VCaP (cell line): ENCODE results near the gene ZNF692.
"Not testable (repeated sequence)": the region's sequence is repeated elsewhere in the genome, so short reads cannot be mapped to it uniquely, and the experiment has no call there.

ENCODE experiments used
- H3K27ac ChIP-seq: fragments of 450-650 bp; 2 replicates; pipeline ENCODE4 v1.5.1; 2017
- TF ChIP-seq, protein P1 (sequence below): fragments of 450-650 bp; conservative IDR thresholded peaks from 2 replicates; pipeline ENCODE4 v1.5.1; 2017; ENCODE audit warnings: mild to moderate bottlenecking, moderate library complexity

The ZNF692 gene

DNA sequence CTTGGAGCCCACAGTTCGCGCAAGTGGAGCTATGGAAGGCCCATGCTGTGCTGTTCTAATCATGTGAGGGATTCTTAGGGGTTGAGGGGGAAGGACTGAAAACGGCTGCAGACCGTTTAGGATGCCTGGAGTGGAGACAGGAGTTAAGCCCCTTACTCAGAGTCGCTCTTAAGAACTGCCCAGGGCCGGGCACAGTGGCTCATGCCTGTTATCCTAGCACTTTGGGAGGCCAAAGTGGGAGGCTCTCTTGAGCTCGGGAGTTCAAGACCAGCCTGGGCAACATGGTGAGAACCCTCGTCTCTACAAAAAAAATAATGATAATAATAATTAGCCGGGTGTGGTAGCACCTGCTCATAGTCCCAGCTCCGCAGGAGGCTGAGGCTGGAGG lies 19.7 kb downstream of the ZNF692 start:
- H3K27ac ChIP-seq, result peak overlapping the region; percentile 96
- TF ChIP-seq, protein P1, sequence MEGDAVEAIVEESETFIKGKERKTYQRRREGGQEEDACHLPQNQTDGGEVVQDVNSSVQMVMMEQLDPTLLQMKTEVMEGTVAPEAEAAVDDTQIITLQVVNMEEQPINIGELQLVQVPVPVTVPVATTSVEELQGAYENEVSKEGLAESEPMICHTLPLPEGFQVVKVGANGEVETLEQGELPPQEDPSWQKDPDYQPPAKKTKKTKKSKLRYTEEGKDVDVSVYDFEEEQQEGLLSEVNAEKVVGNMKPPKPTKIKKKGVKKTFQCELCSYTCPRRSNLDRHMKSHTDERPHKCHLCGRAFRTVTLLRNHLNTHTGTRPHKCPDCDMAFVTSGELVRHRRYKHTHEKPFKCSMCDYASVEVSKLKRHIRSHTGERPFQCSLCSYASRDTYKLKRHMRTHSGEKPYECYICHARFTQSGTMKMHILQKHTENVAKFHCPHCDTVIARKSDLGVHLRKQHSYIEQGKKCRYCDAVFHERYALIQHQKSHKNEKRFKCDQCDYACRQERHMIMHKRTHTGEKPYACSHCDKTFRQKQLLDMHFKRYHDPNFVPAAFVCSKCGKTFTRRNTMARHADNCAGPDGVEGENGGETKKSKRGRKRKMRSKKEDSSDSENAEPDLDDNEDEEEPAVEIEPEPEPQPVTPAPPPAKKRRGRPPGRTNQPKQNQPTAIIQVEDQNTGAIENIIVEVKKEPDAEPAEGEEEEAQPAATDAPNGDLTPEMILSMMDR, result no peak

DNA sequence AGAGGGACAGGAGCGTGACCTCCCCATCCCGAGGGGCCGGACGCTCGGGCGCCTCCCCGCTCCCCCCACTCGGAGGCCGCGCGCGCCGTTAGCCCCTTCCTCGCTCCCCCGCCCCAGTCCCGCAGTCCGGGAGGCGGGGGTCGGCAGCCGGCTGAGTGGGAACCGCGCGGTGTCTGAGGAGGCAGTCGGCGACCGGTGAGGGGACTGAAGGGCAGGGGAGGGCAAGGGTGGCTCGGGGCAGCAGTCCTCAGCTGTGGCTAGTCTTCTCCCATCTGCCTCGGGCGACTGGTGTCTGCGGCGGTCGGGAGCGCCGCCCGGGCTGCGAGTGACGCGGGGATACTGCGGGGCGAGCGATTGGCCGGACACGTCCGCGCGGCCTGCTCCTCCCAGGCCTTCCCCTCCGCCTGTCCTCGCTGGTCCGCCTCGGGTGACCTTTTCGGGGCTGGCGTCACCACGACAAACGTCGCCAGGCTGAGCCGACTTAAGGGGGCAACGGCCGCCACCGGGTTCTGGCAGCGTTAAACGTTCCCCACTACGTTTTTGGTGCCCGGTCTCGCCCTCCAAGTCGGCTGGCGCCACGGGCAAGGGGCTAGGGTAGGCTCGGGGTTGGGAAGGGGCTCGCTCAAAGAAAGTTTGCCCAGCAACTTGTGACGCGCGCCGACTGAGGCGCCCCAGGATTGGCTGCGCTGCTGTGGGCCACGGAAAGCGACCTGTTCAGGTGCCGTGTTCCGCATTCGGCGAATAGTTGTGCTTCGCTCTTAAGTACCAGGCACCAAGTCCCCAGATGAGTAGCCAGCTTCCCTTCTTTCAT lies 20.3 kb downstream of the ZNF692 start:
- H3K27ac ChIP-seq, result peak overlapping the region; percentile 96
- TF ChIP-seq, protein P1, result no peak

DNA sequence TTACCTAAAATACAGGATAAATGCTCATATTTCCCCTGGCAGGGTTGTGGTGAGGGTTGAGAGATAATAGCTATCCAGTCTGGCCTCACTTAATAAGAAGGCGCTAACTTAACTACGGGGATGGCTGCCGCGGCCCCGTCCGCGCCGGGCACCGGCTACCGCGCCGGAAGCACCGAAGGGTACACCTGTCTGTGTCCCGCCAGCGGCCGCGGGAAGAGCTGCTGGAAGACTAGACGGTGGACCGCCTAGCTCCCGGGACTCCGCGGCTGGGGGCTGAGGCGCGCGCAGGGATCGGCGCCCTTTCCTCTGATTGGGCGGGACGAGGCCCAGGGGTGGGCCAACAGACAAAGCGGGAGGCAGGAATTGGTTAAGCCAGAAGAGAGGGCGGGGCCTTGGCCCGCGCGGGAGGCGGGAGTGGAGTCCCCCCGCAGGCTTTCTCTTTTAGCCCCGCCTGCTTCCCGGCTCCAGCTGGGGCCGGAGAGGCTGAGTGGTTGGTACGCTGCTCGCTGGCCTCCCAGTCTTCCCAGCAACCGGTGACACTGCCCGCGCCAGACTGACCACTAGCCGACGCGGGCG lies 21.0 kb downstream of the ZNF692 start, which contains the start of gene ZNF672:
TSS of gene ZNF672 (plus strand) at position 444 of the 576 bp plus-strand sequence. CDS start 9,051 bp downstream, outside the sequence.
- peak within 1 kb of the TSS; percentile 96 for H3K27ac ChIP-seq
- TF ChIP-seq, protein P1, result no peak

DNA sequence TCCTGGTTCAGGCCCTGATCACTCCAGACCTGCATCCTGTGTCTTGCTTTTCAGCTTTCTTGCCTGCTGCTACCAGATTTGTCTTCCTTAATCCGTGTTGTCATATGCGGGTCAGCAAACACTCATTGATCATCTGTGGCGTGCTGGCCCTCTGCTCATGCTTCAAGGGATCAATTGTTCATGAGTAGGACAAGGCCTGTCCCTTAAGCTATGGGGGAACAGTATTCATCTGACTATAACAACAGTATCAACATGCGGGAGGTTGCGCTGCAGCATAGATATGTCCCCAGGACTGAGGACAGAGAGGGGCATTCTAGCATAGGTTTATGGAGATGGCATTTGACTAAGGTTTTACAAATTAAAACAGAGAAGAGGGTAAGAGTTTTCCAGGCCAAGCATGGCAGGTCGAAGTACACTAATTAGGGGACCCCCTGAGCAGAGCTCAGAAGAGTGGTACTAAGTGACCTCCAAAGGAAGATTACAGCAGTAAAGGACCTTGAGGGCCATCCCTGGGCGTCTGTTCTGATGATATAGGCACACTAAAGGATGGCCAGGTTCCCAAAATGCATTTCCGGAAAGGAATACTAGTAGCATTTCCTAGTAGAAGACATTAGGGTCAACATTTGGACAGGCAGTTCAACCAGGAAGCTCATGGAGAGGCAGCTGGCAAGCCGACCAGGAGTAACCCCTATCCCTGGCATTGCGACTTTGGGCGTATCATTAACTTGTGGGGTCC lies 21.7 kb downstream of the ZNF692 start:
- peak overlapping the region; percentile 96 for H3K27ac ChIP-seq
- TF ChIP-seq, protein P1, result no peak

DNA sequence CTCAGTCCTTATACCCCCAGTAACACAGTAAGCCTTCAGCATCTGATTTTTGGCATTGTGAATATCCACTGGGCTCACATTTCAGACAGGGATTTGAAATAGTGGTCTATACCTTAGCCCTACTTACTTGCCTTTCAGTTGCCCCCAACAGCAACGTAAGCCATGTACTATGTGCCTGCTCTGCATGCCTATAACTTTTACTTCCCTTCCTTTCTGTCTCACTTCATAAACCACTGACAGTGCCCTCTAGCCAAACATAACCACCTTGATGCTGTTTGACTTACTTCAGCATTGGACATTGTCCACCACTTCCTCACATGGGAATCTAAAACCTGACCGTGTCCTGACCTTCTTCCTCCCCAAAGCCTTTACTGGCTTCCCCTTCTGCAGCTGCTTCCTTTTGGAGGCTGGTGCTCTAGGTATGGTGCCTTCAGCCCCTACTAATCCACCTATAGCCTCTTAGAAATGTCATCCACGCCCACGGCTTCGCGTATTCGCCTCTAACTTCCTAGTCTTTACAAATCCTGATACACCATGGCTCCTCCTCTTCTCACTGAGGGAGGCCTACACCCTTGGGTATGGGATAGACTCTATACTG lies 24.4 kb downstream of the ZNF692 start:
- no peak overlapping the region for H3K27ac ChIP-seq
- TF ChIP-seq, protein P1, result no peak

DNA sequence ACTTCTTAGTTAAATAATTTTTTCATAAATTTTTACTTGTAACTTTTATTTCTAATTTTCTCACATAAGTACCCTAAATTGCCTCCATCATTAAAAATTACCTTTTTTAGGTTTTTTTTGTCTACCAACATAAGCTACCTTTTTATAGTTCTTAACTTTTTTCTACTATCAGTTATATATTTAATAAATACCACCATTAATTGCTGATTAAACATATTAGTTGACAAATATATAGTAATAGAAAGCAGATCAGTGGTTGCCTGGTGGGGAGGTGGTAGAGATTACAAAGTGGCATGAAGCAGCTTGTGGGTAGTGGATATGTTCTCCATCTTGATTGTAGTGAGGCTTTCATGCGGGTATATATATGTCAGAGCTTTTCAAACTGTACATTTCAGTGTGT lies 27.0 kb downstream of the ZNF692 start:
- TF ChIP-seq, protein P1, result no peak
- H3K27ac ChIP-seq, result no peak overlapping the region

DNA sequence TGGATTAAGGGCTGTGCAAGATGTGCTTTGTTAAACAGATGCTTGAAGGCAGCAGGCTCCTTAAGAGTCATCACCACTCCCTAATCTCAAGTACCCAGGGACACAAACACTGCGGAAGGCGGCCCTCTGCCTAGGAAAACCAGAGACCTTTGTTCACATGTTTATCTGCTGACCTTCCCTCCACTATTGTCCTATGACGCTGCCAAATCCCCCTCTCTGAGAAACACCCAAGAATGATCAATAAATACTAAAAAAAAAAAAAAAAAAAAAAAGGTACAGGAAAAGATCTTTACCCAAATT lies 28.2 kb downstream of the ZNF692 start:
- H3K27ac ChIP-seq, result not testable (repeated sequence)
